Tibial nerve (tissue), 3 donors: ENCODE measurements around the gene SPOCK1.

Experiments
- POLR2A ChIP-seq, 2 donors: fragments of 450-650 bp; IDR thresholded peaks; one replicate each; pipeline ENCODE4 v1.6.1; 2017; ENCODE audit warnings: antibody characterized with exemption in 2 of 2, mild to moderate bottlenecking in 2 of 2, moderate library complexity in 2 of 2
- TF ChIP-seq, protein P1 (sequence below), 5 experiments: fragments of 200-600 bp in 3 of 5; fragments of 450-650 bp in 2 of 5; sonication (generic) in 3 of 5; IDR thresholded peaks; one replicate each; pipeline ENCODE4 v1.5.1; 2016 to 2019; ENCODE audit warnings: antibody characterized with exemption in 5 of 5, mild to moderate bottlenecking in 3 of 5, moderate library complexity in 2 of 5

GRCh38 chr5:137372016-137372772 lies 126.9 kb downstream of the SPOCK1 start:
- TF ChIP-seq POLR2A (IDR thresholded peaks at IDR 0.05) = no peak
- TF ChIP-seq, protein P1, sequence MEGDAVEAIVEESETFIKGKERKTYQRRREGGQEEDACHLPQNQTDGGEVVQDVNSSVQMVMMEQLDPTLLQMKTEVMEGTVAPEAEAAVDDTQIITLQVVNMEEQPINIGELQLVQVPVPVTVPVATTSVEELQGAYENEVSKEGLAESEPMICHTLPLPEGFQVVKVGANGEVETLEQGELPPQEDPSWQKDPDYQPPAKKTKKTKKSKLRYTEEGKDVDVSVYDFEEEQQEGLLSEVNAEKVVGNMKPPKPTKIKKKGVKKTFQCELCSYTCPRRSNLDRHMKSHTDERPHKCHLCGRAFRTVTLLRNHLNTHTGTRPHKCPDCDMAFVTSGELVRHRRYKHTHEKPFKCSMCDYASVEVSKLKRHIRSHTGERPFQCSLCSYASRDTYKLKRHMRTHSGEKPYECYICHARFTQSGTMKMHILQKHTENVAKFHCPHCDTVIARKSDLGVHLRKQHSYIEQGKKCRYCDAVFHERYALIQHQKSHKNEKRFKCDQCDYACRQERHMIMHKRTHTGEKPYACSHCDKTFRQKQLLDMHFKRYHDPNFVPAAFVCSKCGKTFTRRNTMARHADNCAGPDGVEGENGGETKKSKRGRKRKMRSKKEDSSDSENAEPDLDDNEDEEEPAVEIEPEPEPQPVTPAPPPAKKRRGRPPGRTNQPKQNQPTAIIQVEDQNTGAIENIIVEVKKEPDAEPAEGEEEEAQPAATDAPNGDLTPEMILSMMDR (IDR thresholded peaks at IDR 0.05) = no peak
